Thoracic aorta (tissue), 2 donors: ENCODE data around the gene PPP1R9A. TPM values are rescaled to one million over a fixed set of nuclear protein-coding genes. Genes with fewer than 3 reads are reported as not detected.

Experiments used
- ATAC-seq: fragments of 150-250 bp; one replicate; pipeline ENCODE4 v1.8.0; 2017; ENCODE audit warnings: low read depth; ENCODE audit not compliant: insufficient number of reproducible peaks, low FRiP score
- DNase-seq: peaks from one replicate; pipeline ENCODE4 v3.0.0-alpha.2; 2020; ENCODE audit warnings: low spot score
- H3K27ac ChIP-seq, 2 donors: fragments of 200-600 bp; sonication (generic); 1 replicate in 1 of 2; 2 replicates in 1 of 2; pipeline ENCODE4 v1.5.1; 2016; ENCODE audit warnings: mild to moderate bottlenecking in 2 of 2, moderate library complexity in 2 of 2
- H3K27me3 ChIP-seq: fragments of 200-600 bp; sonication (generic); replicated peaks from 2 replicates; pipeline ENCODE4 v1.6.0; 2016; ENCODE audit warnings: mild to moderate bottlenecking; ENCODE audit not compliant: insufficient read depth
- H3K36me3 ChIP-seq: fragments of 200-600 bp; sonication (generic); one replicate; pipeline ENCODE4 v1.5.1; 2016
- H3K4me1 ChIP-seq, 2 donors: fragments of 200-600 bp; sonication (generic); 1 replicate in 1 of 2; 2 replicates in 1 of 2; pipeline versions ENCODE4 v1.5.1 to v1.6.0; 2016; ENCODE audit warnings: low read depth in 2 of 2, mild to moderate bottlenecking in 1 of 2; ENCODE audit not compliant: control insufficient read depth in 1 of 2
- H3K4me3 ChIP-seq: fragments of 200-600 bp; sonication (generic); 2 replicates; pipeline ENCODE4 v1.5.1; 2016; ENCODE audit warnings: mild to moderate bottlenecking
- H3K9me3 ChIP-seq: fragments of 200-600 bp; sonication (generic); 2 replicates; pipeline ENCODE4 v1.5.1; 2016
- total RNA-seq, 2 donors: library from RNA; depleted of rRNA; stranded (reverse); fragments of >200 nt; gene quantifications; one replicate each; pipeline versions ENCODE4 v1.1.0 to v1.2.3, GENCODE V29; 2016
- TF ChIP-seq, protein P1 (sequence below): fragments of 200-600 bp; sonication (generic); IDR thresholded peaks from one replicate; pipeline ENCODE4 v1.5.1; 2019; ENCODE audit warnings: antibody characterized with exemption

Gene PPP1R9A
- total RNA-seq, 2 donors from 2014 or later, result 5.7 to 11.8 TPM

DNA sequence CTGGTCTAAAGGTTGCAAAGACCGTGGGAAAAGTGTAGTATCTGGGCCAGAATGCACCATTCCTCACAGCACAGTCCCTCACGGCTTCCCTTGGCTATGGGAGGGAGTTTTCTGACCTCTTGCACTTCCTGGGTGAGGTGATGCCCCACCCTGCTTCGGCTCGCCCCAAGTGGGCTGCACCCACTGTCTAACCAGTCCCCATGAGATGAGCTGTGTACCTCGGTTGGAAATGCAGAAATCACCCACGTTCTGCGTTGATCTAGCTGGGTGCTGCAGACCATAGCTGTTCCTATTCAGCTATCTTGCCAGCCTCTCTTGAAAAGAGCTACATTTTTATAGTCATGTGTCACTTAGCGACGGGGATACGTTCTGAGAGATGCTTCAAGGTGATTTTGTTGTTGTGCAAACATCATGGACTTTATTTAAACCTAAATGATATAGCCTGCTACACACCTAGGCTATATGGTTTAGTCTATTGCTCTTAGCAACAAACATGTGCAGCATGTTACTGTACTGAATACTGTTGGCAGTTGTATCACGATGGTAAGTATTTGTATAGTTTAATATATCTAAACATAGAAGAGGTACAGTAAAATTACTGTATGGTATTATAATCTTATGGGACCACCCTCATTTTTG, 120.0 kb downstream of the PPP1R9A start:
- Histone ChIP-seq H3K27me3 (no peaks in the 10 kb centered on the region), H3K36me3 (no peaks in the 10 kb centered on the region), H3K9me3 (peaks cover 7% of the 10 kb centered on the region), H3K27ac (no peak overlapping the region), H3K4me1 (no peaks in the 10 kb centered on the region), H3K4me3 (no peak overlapping the region)
- TF ChIP-seq, protein P1, sequence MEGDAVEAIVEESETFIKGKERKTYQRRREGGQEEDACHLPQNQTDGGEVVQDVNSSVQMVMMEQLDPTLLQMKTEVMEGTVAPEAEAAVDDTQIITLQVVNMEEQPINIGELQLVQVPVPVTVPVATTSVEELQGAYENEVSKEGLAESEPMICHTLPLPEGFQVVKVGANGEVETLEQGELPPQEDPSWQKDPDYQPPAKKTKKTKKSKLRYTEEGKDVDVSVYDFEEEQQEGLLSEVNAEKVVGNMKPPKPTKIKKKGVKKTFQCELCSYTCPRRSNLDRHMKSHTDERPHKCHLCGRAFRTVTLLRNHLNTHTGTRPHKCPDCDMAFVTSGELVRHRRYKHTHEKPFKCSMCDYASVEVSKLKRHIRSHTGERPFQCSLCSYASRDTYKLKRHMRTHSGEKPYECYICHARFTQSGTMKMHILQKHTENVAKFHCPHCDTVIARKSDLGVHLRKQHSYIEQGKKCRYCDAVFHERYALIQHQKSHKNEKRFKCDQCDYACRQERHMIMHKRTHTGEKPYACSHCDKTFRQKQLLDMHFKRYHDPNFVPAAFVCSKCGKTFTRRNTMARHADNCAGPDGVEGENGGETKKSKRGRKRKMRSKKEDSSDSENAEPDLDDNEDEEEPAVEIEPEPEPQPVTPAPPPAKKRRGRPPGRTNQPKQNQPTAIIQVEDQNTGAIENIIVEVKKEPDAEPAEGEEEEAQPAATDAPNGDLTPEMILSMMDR, result no peak
- ATAC-seq, result no peak
- no peak for DNase-seq

DNA sequence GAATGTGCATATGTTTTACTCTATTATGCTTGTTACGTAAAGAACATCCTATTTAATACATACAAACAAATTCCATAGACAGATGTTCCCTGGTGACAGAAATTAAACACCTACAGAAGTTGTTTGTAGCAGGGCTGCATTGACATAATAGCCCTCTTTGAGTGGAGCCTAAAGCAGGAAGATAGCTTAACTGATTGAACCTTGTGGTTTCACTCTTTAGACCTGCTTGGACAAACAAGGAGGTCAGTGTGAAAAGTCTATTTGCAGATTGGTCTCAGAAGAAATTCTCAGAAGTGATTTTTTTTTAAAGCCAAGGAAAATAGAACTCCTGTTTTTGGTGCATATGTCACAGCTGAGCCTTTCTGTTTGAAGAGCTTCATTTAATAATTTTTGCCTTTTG, 121.3 kb downstream of the PPP1R9A start:
- ATAC-seq (no peak), DNase-seq (no peak)
- H3K4me3 ChIP-seq, result no peak overlapping the region
- no peaks in the 10 kb centered on the region for H3K4me1 ChIP-seq
- no peaks in the 10 kb centered on the region for H3K27me3 ChIP-seq
- TF ChIP-seq, protein P1, result no peak
- H3K9me3 ChIP-seq, result peaks cover 7% of the 10 kb centered on the region
- no peaks in the 10 kb centered on the region for H3K36me3 ChIP-seq
- no peak overlapping the region for H3K27ac ChIP-seq

DNA sequence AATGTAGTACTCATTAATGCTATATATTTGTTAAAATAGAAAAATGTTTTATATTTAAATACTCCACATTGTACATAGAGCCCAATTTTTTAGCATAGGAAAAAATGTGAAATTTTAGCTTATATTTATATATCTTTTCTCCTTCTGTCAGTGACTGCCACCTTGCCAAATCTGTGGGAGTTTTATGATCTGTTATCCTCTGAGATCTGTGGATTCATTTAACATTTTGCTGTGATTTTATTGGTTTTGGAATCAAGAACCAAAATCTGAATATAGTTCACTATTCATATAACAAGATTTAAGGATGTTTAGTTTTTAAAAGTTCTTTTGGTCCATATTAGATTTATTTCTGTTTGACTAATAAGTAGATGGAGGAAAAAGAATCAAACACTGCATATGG, 127.9 kb downstream of the PPP1R9A start:
- no peaks in the 10 kb centered on the region for H3K9me3 ChIP-seq
- H3K36me3 ChIP-seq, result no peaks in the 10 kb centered on the region
- no peaks in the 10 kb centered on the region for H3K27me3 ChIP-seq
- H3K27ac ChIP-seq, result no peak overlapping the region
- H3K4me3 ChIP-seq, result no peak overlapping the region
- H3K4me1 ChIP-seq, result no peaks in the 10 kb centered on the region
- TF ChIP-seq, protein P1, result no peak
- no peak for ATAC-seq
- no peak for DNase-seq

DNA sequence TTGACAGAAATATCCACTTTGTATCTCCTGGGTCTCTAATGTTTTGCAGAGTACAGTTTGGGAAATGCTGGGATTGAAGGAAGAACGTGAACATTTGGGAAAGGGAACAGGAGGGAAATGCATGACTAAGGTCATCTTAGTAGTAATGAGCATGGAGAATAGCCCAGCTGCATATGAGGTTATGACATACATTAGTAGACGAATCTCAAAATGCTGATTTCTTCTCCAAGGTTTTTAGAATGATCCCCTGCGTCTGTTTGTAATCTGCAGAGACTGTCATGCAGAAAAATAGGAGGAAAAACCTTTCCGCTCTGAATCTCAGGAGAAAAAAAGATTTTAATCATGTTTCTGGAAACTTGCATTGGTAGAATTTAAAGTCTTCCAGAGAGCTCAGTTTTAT, 133.6 kb downstream of the PPP1R9A start:
- H3K9me3 ChIP-seq, result no peaks in the 10 kb centered on the region
- TF ChIP-seq, protein P1, result no peak
- ATAC-seq, result no peak
- no peak for DNase-seq
- H3K27me3 ChIP-seq, result no peaks in the 10 kb centered on the region
- H3K36me3 ChIP-seq, result no peaks in the 10 kb centered on the region
- no peak overlapping the region for H3K27ac ChIP-seq
- H3K4me1 ChIP-seq, result no peaks in the 10 kb centered on the region
- H3K4me3 ChIP-seq, result no peak overlapping the region

DNA sequence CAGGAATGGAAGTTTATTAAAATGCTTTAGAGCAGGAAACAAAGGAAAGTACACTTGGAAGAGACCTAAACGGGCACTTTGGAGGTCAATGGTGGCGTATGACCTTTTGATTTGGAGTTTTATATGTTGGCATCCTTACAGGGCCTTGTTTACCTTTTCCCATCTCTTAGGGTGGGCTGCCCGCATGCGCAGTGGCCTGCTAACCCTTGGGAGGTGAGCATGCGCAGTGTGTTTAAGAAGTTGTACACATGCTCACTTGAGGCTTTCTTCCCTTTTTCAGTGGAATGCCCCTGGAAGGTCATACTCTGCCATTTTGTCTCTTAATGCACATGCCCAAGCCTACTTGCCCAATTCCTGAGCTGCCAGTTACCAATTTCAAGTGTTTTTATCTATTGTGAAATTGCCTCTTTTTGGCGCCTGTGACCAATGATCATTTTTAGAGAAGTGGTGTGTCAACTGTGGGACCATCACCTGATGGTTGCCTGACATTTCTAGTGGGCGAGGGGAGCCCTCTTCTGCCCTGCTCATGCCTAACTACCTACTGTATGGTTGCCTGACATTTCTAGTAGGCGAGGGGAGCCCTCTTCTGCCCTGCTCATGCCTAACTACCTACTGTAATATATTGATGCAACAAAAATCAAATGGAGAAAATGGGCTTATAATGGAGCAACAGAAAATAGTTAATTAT, 138.0 kb downstream of the PPP1R9A start:
- TF ChIP-seq, protein P1, result no peak
- no peaks in the 10 kb centered on the region for H3K4me1 ChIP-seq
- H3K27ac ChIP-seq, result no peak overlapping the region
- no peaks in the 10 kb centered on the region for H3K36me3 ChIP-seq
- H3K4me3 ChIP-seq, result no peak overlapping the region
- H3K27me3 ChIP-seq, result no peaks in the 10 kb centered on the region
- ATAC-seq, result no peak
- H3K9me3 ChIP-seq, result no peaks in the 10 kb centered on the region
- DNase-seq, result no peak
